Measurements from ENCODE around the gene PRRG3. TPM values are rescaled to one million over a fixed set of nuclear protein-coding genes. Genes with fewer than 3 reads are reported as not detected.

The PRRG3 gene
- not detected in 5 replicates for total RNA-seq (2022; extraction: Qiagen RNA extraction; ENCODE audit: low read depth)

DNA sequence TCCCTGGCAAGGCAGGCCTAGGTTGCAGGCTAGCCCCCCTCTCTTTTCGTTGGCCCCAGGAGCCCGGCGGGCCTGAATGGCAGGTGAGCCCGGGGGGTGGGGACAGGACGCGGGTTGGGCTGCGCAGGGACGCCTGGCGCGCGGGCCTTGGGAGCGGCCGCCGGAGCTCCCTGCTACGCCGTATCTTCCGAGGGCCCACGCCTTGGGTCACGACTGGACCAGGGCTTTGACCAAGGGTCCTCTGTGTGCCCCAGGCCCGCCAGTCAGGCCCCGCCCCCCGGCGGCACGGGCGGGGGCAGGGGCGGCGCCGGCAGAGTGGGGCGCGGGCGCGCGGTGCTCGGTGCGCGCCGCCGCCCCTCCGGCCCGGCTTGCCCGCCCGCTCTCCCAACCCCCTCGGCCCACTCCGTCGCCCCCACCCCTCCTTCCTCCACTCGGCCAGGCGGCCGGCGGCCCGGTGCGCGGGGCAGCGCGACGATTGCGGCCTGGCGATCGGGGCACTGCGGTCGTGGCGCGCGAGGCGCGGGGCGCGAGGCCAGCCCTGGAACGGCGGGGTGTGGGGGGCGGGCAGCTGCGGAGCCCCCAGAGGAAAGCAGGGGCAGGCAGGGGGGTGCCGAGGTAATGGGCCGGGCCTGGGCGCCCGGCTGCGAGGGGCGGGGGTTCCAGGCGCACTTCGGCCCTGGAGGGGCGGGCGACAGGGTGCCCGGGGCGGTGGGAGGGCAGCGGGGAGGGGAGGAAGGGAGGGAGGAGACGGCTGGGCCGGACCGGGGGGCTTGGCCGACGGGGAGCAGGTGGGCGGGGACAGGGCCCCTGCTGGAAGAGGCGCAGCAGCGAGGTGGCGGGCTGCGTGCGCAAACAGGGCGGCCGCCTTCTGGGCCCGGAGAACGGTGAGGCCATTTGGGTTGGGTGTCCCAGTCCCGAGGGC is at the start of gene PRRG3:
Gene PRRG3, plus strand, starts transcription at position 798 of the 922 bp plus-strand sequence. CDS start 3,357 bp downstream, outside the sequence.

GRCh38 chrX:151715752-151716151 is 20.5 kb downstream of the PRRG3 start, which contains the start of gene FATE1:
FATE1 (plus strand) TSS chrX:151716035; CDS start chrX:151716120, 85 bp downstream.

DNA sequence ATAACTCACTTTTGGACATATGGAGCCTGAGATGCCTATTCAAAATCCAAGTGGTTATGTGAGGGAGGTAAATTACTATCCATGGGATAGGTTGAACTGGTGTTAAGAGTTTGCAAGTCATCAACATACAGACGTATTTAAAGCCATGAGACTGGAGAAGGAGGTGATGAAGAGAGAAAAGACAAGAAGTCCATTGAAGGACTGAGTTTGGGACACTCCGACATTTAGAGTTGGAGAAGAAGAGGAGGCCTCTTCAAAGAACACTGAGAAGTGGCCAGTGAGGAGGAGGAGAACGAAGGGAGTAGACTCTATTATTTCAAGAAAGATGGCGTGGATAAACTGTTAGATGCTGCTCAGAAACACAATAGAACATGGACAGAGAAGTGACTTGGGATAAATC is 39.2 kb downstream of the PRRG3 start, which contains the start of gene CNGA2:
Gene CNGA2, plus strand, starts transcription at position 301 of the 400 bp plus-strand sequence. CDS start 3,738 bp downstream, outside the sequence.

Other genes starting within 250 kb of the PRRG3 start
- gene PASD1, start 131.8 kb upstream of the PRRG3 start, total RNA-seq (2022; extraction: Qiagen RNA extraction; ENCODE audit: low read depth), result not detected in 5 replicates
- not detected in 5 replicates for gene FATE1, start 20.6 kb downstream of the PRRG3 start, total RNA-seq (2022; extraction: Qiagen RNA extraction; ENCODE audit: low read depth)
- not detected in 5 replicates for gene CNGA2, start 39.3 kb downstream of the PRRG3 start, total RNA-seq (2022; extraction: Qiagen RNA extraction; ENCODE audit: low read depth)
- not detected in 5 replicates for gene MAGEA4, start 217.4 kb downstream of the PRRG3 start, total RNA-seq (2022; extraction: Qiagen RNA extraction; ENCODE audit: low read depth)